ENCODE measurements around the gene USP34. TPM values are rescaled to one million over a fixed set of nuclear protein-coding genes. Genes with fewer than 3 reads are reported as not detected.

USP34 gene
- total and polyA plus RNA-seq, 3 donors from 2014 or later = 92.3 to 235 (median 230) TPM

DNA sequence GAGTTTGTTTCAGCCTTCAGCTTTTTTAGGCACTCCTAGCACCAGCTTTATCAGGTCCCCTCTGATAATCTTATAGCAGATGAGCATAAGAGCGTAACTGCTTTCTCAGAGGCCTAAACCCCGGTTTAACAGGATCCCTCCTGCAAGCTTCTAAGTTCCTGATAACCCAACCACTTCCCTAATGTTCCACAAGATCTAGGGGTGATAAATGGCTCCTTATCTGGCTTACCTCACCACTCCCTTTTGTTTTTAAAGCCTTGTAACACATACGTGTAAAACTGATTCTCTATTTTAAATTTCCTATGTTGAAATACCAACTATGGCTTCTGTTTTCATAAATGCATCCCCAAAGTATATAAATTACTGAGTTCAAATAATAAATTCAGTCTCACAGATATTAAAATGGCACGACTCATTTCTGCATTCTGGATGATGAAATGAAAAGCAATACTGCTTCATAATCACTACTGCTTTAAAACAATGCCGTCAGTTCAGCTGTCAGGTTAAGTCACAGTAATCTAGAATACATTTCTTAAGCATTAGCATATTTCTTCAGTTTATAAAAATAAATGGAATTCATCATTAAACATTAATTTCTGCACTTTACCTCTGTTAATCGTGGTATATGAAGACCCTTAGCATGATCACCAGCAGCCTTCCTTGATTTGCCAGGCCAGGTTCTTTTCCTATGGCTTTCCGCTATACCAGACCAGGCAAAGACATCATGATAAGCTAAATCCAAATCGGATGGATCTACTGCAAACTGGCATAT, 182.6 kb downstream of the USP34 start:
- DNase-seq = no peak
- 85 to 87% methylated on average over 8 of the region's 8 CpGs for WGBS, 2 donors
- Histone ChIP-seq H3K9me3 (no peaks in the 10 kb centered on the region), H3K4me1 (no peaks in the 10 kb centered on the region), H3K27ac (no peak overlapping the region), H3K27me3 (no peaks in the 10 kb centered on the region), H3K4me3 (no peak overlapping the region), H3K36me3 (ENCODE audit: low read depth, missing control alignments) (no peaks in the 10 kb centered on the region)
- intact Hi-C loops (cut with DNase I; ENCODE audit: low total_unique reads) = no loop called here
- no peak for TF ChIP-seq POLR2A (IDR thresholded peaks at IDR 0.05)
- TF ChIP-seq, protein P1, sequence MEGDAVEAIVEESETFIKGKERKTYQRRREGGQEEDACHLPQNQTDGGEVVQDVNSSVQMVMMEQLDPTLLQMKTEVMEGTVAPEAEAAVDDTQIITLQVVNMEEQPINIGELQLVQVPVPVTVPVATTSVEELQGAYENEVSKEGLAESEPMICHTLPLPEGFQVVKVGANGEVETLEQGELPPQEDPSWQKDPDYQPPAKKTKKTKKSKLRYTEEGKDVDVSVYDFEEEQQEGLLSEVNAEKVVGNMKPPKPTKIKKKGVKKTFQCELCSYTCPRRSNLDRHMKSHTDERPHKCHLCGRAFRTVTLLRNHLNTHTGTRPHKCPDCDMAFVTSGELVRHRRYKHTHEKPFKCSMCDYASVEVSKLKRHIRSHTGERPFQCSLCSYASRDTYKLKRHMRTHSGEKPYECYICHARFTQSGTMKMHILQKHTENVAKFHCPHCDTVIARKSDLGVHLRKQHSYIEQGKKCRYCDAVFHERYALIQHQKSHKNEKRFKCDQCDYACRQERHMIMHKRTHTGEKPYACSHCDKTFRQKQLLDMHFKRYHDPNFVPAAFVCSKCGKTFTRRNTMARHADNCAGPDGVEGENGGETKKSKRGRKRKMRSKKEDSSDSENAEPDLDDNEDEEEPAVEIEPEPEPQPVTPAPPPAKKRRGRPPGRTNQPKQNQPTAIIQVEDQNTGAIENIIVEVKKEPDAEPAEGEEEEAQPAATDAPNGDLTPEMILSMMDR (IDR thresholded peaks at IDR 0.05) = no peak

- H3K27ac ChIP-seq = no peak overlapping the region
- no peaks in the 10 kb centered on the region for H3K4me1 ChIP-seq
- intact Hi-C loops (cut with DNase I; ENCODE audit: low total_unique reads) = no loop called here
- H3K4me3 ChIP-seq = no peak overlapping the region
- 86 to 92% methylated on average over 4 of the region's 4 CpGs for WGBS, 2 donors
- no peak for TF ChIP-seq POLR2A (IDR thresholded peaks at IDR 0.05)
- TF ChIP-seq, protein P1 (IDR thresholded peaks at IDR 0.05) = no peak
- H3K27me3 ChIP-seq = no peaks in the 10 kb centered on the region
- H3K9me3 ChIP-seq = no peaks in the 10 kb centered on the region
- no peak for DNase-seq
- no peaks in the 10 kb centered on the region for H3K36me3 ChIP-seq (ENCODE audit: low read depth, missing control alignments)
Observed at GRCh38 chr2:61287254-61287653, 183.6 kb downstream of the USP34 start.

DNA sequence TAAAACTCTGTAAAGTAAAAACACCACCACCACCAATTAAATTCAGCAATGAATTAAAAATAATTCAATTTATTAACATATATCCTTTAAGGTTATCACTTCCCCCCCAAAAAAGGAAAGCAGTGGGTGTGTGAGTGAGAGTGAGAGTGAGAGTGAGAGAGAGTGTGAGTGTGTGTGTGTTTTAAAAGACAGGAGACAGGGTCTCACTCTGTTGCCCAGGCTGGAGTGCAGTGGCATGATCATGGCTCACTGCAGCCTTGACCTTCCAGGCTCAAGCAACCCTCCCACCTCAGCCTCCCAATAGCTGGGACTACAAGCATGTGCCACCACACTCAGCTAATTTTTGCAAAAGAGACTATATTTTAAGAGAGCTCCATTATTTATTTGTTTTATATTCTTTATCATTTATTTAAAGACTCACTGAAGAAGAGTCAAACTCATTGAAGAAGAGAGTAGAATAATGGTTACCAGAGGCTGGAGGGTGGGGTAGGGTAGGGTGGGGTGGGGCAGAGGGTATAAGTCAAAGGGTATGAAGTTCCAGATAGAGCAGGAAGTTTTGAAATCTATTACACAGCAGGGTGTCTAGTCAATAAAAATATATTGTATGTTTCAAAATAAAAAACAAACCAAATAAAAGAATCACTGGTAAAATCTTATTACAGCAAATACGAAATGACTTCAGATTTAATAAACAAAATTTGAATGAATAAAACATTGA, 187.3 kb downstream of the USP34 start:
- no peaks in the 10 kb centered on the region for H3K9me3 ChIP-seq
- H3K4me1 ChIP-seq = no peaks in the 10 kb centered on the region
- no peak overlapping the region for H3K27ac ChIP-seq
- no peaks in the 10 kb centered on the region for H3K36me3 ChIP-seq (ENCODE audit: low read depth, missing control alignments)
- no peak overlapping the region for H3K4me3 ChIP-seq
- no peaks in the 10 kb centered on the region for H3K27me3 ChIP-seq
- intact Hi-C loops (cut with DNase I; ENCODE audit: low total_unique reads) = no loop called here
- WGBS, 2 donors = 88 to 91% methylated on average over 1 of the region's 1 CpG
- TF ChIP-seq POLR2A (IDR thresholded peaks at IDR 0.05) = no peak
- TF ChIP-seq, protein P1 (IDR thresholded peaks at IDR 0.05) = no peak
- no peak for DNase-seq

- no peaks in the 10 kb centered on the region for H3K9me3 ChIP-seq
- no peaks in the 10 kb centered on the region for H3K27me3 ChIP-seq
- H3K36me3 ChIP-seq (ENCODE audit: low read depth, missing control alignments) = no peaks in the 10 kb centered on the region
- no peaks in the 10 kb centered on the region for H3K4me1 ChIP-seq
- 90 to 96% methylated on average over 6 of the region's 6 CpGs for WGBS, 2 donors
- H3K4me3 ChIP-seq = no peak overlapping the region
- DNase-seq = no peak
- H3K27ac ChIP-seq = no peak overlapping the region
- intact Hi-C loops (cut with DNase I; ENCODE audit: low total_unique reads) = no loop called here
- TF ChIP-seq, protein P1 (IDR thresholded peaks at IDR 0.05) = no peak
- TF ChIP-seq POLR2A (IDR thresholded peaks at IDR 0.05) = no peak
Observed at GRCh38 chr2:61282104-61282590, 188.7 kb downstream of the USP34 start.
